ENCODE data around the gene CCDC88C.

DNA sequence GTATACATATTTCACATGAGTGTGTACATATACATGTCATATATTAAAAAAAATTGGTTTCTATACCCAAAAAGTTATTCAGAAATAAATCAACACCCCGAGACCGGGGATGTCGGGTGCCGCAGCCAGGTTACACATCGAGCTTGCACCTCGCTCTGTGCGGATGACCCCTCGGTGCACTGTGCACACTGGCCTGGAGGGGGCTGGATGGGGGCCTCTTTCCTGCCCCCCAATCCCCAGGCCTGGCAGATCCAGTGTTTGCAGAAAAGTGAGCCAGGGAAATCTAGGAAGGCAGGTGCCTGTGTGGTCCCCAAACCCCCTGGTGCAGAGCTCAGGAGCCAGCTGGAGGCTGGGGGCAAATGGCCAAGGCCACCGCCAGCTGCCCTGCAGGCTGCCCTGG is 146.0 kb downstream of the CCDC88C start:
- TF ChIP-seq CTCF (IDR thresholded peaks at IDR 0.05) (no peak), TCF7L2 (IDR thresholded peaks at IDR 0.05; ENCODE audit: low read depth, low read length) (no peak), POLR2AphosphoS5 (IDR thresholded peaks at IDR 0.05; ENCODE audit: low read depth, low read length) (no peak), SIN3A (IDR thresholded peaks at IDR 0.05; ENCODE audit: borderline replicate concordance, insufficient read depth, low read depth, low read length) (no peak)
- TF ChIP-seq, protein P1, sequence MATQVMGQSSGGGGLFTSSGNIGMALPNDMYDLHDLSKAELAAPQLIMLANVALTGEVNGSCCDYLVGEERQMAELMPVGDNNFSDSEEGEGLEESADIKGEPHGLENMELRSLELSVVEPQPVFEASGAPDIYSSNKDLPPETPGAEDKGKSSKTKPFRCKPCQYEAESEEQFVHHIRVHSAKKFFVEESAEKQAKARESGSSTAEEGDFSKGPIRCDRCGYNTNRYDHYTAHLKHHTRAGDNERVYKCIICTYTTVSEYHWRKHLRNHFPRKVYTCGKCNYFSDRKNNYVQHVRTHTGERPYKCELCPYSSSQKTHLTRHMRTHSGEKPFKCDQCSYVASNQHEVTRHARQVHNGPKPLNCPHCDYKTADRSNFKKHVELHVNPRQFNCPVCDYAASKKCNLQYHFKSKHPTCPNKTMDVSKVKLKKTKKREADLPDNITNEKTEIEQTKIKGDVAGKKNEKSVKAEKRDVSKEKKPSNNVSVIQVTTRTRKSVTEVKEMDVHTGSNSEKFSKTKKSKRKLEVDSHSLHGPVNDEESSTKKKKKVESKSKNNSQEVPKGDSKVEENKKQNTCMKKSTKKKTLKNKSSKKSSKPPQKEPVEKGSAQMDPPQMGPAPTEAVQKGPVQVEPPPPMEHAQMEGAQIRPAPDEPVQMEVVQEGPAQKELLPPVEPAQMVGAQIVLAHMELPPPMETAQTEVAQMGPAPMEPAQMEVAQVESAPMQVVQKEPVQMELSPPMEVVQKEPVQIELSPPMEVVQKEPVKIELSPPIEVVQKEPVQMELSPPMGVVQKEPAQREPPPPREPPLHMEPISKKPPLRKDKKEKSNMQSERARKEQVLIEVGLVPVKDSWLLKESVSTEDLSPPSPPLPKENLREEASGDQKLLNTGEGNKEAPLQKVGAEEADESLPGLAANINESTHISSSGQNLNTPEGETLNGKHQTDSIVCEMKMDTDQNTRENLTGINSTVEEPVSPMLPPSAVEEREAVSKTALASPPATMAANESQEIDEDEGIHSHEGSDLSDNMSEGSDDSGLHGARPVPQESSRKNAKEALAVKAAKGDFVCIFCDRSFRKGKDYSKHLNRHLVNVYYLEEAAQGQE (IDR thresholded peaks at IDR 0.05; ENCODE audit: insufficient read depth in 1 of 2, low read depth in 2 of 2, low read length in 1 of 2) = no peak
